CD4-positive, CD25-positive, alpha-beta regulatory T cell (primary cell): ENCODE data around the gene COL4A1. TPM values are rescaled to one million over a fixed set of nuclear protein-coding genes. Genes with fewer than 3 reads are reported as not detected.
"Not testable (repeated sequence)": the region's sequence is repeated elsewhere in the genome, so short reads cannot be mapped to it uniquely, and the experiment has no call there.

ENCODE experiments used
- ATAC-seq, 2 donors: fragments of 150-1000 bp; cut with Tn5 transposase; one replicate each; pipeline ENCODE4 v1.10.0; 2021; ENCODE audit warnings: low read depth in 2 of 2, moderate number of reproducible peaks in 2 of 2, moderate library complexity in 1 of 2
- DNase-seq, 3 donors: peaks; one replicate each; pipeline versions ENCODE4 v3.0.0 to v3.0.0-alpha.2; 2012 to 2022; ENCODE audit warnings: mixed read lengths in 1 of 3
- H3K27ac ChIP-seq: one replicate; pipeline ENCODE4 v1.7.0; 2013; ENCODE audit warnings: mild to moderate bottlenecking, low read length; ENCODE audit not compliant: insufficient read depth, poor library complexity, severe bottlenecking
- H3K27me3 ChIP-seq: one replicate; pipeline ENCODE4 v1.7.0; 2013; ENCODE audit warnings: low read length; ENCODE audit not compliant: control insufficient read depth, insufficient read depth
- H3K36me3 ChIP-seq: one replicate; pipeline ENCODE4 v1.7.0; 2013; ENCODE audit warnings: mild to moderate bottlenecking, low read length, moderate library complexity; ENCODE audit not compliant: control insufficient read depth, insufficient read depth
- H3K4me1 ChIP-seq: 2 replicates; pipeline ENCODE4 v1.7.0; 2013; ENCODE audit warnings: mild to moderate bottlenecking, low read length; ENCODE audit not compliant: insufficient read depth, control insufficient read depth, poor library complexity, severe bottlenecking
- H3K4me3 ChIP-seq: one replicate; pipeline ENCODE4 v1.7.0; 2013; ENCODE audit warnings: low read depth, mild to moderate bottlenecking, low read length, moderate library complexity
- H3K9me3 ChIP-seq, 2 experiments: 1 replicate in 1 of 2; 2 replicates in 1 of 2; pipeline ENCODE4 v1.7.0; 2013; ENCODE audit warnings: low read length in 2 of 2, mild to moderate bottlenecking in 1 of 2, moderate library complexity in 1 of 2; ENCODE audit not compliant: control insufficient read depth in 2 of 2
- H3K27ac Mint-ChIP-seq, 3 donors: one replicate each; pipeline ENCODE4 v1.8.0; 2020 to 2022; ENCODE audit warnings: mild to moderate bottlenecking in 3 of 3, mixed read lengths in 3 of 3, moderate library complexity in 2 of 3
- H3K27me3 Mint-ChIP-seq: one replicate; pipeline ENCODE4 v1.8.0; 2022; ENCODE audit warnings: mild to moderate bottlenecking, mixed read lengths
- H3K36me3 Mint-ChIP-seq: one replicate; pipeline ENCODE4 v1.8.0; 2020; ENCODE audit warnings: mixed read lengths
- H3K4me1 Mint-ChIP-seq, 4 donors: one replicate each; pipeline ENCODE4 v1.8.0; 2020 to 2022; ENCODE audit warnings: mixed read lengths in 4 of 4, mild to moderate bottlenecking in 1 of 4
- H3K4me3 Mint-ChIP-seq, 4 donors: one replicate each; pipeline ENCODE4 v1.8.0; 2020 to 2022; ENCODE audit warnings: mild to moderate bottlenecking in 4 of 4, mixed read lengths in 4 of 4, moderate library complexity in 3 of 4
- H3K9me3 Mint-ChIP-seq, 7 donors: one replicate each; pipeline ENCODE4 v1.8.0; 2020 to 2022; ENCODE audit warnings: mixed read lengths in 7 of 7, mild to moderate bottlenecking in 3 of 7, moderate library complexity in 2 of 7
- polyA plus RNA-seq, 4 donors: library from polyadenylated mRNA; unstranded; fragments of 300-500 nt; fragmentation: Illumina TruSeq; gene quantifications; one replicate each; pipeline ENCODE4 v1.2.3, GENCODE V29; 2021
- total RNA-seq: library from RNA; stranded (reverse); gene quantifications from one replicate; pipeline ENCODE4 v1.2.3, GENCODE V29; 2022

The COL4A1 gene
- total and polyA plus RNA-seq, 5 donors from 2014 or later, result not detected

DNA sequence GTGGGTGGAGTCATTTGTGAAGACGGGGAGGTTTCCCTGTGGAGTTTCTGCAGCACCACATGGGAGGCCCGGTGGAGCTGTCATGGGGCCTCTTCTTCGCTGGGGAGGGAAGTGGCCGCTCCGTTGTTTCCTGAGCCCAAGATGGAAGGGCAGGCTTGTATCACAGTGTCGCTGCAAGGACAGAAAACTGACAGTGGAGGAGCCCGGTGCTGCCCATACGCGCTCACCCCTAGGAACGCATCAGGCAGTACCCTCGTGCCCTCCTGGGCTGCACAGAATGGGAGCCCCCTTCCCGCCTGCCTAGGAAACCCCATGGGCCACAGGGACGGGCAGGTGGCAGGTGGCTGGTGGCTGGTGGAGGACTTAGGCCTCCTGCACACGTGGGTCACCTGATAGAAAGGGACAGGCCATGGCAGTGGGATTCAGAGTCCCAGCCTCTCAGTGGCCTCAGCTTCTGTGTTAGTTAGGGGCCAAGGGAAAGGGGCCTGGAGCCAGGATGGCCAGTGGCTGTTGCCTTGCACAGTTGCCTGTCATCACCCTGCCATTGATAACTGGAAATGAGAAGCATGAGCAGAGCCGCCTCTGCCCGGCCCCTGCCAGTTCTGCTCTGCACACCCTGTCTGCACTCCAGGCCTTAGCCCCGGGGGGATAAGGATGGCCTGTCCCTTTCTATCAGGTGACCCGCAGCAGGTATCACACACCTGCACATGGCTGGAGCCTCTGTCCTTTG, 7.7 kb upstream of the COL4A1 start:
- peak overlapping the region in 1 of 3 donors; percentile 12 for H3K27ac Mint-ChIP-seq
- DNase-seq (no peak), ATAC-seq (no peak)
- Histone ChIP-seq H3K4me3 (no peak overlapping the region), H3K36me3 (no peaks in the 10 kb centered on the region), H3K4me1 (no peaks in the 10 kb centered on the region), H3K27me3 (no peaks in the 10 kb centered on the region), H3K27ac (no peak overlapping the region), H3K9me3 (no peaks in the 10 kb centered on the region)
- no peaks in the 10 kb centered on the region for H3K4me1 Mint-ChIP-seq
- peaks cover 0 to 3% (median 0%) of the 10 kb centered on the region in 7 donors for H3K9me3 Mint-ChIP-seq
- H3K27me3 Mint-ChIP-seq, result peaks cover 41% of the 10 kb centered on the region
- H3K36me3 Mint-ChIP-seq, result no peaks in the 10 kb centered on the region
- no peak overlapping the region for H3K4me3 Mint-ChIP-seq

DNA sequence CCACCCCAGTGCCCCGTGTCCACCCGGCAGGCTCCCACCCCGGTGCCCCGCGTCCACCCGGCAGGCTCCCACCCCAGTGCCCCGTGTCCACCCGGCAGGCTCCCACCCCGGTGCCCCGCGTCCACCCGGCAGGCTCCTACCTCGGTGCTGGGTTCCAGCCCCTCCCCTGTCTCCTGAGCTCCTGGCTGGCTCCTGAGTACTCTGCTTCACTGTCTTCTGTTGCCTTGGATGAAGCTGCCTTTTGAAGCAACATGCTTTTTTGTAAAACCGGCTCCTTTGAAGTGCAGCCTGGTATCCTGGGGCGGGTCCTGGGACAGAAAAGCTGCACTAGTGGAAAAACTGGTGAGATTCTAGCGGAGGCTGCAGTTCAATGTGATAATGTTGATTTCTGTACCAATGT, 6.8 kb upstream of the COL4A1 start:
- not testable (repeated sequence) for ATAC-seq, H3K4me3 ChIP-seq, H3K27me3 ChIP-seq, H3K4me1 Mint-ChIP-seq, H3K36me3 ChIP-seq, H3K4me1 ChIP-seq, H3K36me3 Mint-ChIP-seq, DNase-seq, H3K27ac Mint-ChIP-seq, H3K9me3 ChIP-seq, H3K4me3 Mint-ChIP-seq, H3K27ac ChIP-seq, H3K9me3 Mint-ChIP-seq
- peaks cover 45% of the 10 kb centered on the region for H3K27me3 Mint-ChIP-seq

DNA sequence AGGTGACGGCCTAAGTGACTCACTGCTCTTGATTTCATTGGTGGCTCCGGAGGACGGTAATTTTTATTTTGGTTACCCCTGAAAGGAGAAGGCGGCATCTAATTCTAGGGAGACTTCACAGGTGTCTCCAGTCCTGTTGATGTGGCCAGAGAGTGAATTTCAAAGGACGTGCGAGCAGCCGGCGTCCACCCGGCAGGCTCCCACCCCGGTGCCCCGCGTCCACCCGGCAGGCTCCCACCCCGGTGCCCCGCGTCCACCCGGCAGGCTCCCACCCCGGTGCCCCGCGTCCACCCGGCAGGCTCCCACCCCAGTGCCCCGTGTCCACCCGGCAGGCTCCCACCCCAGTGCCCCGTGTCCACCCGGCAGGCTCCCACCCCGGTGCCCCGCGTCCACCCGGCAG, 6.3 kb upstream of the COL4A1 start:
- not testable (repeated sequence) for H3K4me3 Mint-ChIP-seq, ATAC-seq, H3K27me3 ChIP-seq, H3K4me1 Mint-ChIP-seq, H3K27ac ChIP-seq, H3K9me3 Mint-ChIP-seq, H3K27ac Mint-ChIP-seq, H3K36me3 Mint-ChIP-seq, H3K36me3 ChIP-seq, H3K4me1 ChIP-seq, H3K9me3 ChIP-seq, DNase-seq, H3K4me3 ChIP-seq
- H3K27me3 Mint-ChIP-seq, result peaks cover 48% of the 10 kb centered on the region

DNA sequence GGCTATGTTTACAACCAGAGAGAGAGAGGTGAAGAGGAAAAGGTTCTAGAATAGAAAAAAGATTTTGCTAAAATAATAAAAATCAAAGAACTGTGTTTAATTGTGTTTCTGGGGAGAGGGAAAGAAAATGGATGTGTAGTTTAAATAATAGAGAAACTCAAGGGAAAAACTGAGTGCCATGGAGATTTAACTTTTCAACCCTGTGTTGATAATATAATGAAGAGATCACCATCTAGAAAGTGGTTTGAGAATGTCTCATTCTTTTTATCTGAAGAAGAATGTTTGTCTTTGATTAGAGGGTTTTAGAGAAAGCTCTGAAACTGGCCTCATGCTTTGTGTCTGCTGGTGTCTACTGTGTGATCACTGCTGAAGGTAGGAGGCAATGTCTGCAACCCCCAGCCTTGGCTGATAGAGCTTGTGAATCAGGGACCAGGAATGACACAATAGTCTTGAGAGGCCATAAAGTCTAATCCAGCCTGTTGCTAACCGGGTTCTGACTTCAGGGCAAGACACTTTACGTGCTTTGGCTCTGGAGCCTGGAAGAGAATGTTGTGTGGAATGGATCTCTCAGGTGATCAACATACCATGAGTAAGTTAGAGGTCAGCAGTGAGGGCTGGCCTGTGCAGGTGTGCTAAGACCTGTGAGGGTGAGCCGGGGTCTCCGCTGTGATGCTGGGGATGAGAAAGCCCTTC, 5.5 kb upstream of the COL4A1 start:
- no peak overlapping the region for H3K27ac Mint-ChIP-seq
- Histone ChIP-seq H3K36me3 (no peaks in the 10 kb centered on the region), H3K9me3 (no peaks in the 10 kb centered on the region), H3K4me3 (no peak overlapping the region), H3K4me1 (no peaks in the 10 kb centered on the region), H3K27ac (no peak overlapping the region), H3K27me3 (no peaks in the 10 kb centered on the region)
- H3K27me3 Mint-ChIP-seq, result peaks cover 54% of the 10 kb centered on the region
- H3K36me3 Mint-ChIP-seq, result no peaks in the 10 kb centered on the region
- no peak for ATAC-seq
- H3K4me3 Mint-ChIP-seq, result no peak overlapping the region
- H3K4me1 Mint-ChIP-seq, result peaks cover 0 to 5% (median 0%) of the 10 kb centered on the region in 4 donors
- no peak for DNase-seq
- H3K9me3 Mint-ChIP-seq, result peaks cover 0 to 3% (median 0%) of the 10 kb centered on the region in 7 donors

DNA sequence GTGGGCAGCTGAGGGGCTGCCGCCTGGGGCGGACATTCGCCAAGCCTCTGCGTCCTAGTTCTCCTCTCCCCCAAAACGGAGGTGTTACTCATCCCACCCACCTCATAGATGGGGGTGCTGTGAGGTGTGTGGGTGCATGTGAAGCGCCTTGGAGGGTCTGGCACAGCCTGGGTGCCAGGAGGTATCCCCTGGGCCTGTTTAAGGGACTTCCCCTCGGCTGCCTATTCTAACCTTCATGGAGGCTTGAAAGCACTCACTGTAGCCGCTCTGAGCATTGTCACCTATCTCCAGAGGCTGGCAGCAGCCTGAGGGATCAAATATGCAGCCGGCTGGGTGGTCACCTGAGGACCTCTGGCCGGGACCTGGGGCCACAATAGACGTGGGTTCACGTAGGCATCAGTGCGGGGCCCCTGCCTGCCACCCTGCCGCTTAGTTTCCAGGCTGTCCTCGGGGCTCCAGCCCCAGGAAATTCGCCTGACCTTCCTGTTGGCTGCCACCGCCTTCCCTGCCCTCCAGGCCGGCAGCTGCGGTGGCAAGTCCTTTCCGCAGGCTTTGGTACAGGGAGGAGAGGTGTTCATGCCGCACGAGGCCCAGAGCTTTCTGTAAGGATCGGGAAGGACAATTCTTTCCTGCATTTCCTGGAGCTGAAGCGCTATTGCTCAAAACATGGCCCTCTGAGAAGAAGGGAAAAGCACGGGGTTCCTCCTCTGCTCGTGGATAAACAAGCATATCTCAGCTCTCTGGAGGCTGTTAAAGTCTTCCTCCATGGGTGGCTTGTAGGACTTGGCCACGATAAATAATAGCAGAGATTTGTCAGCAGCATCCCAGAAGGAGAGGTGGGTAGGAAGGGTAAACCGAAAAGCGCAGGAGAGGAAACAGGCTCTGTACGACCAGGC, 4.7 kb upstream of the COL4A1 start:
- DNase-seq (no peak), ATAC-seq (no peak)
- Mint-ChIP-seq H3K27me3 (peaks cover 54% of the 10 kb centered on the region), H3K4me3 (no peak overlapping the region), H3K9me3 (peaks cover 0 to 3% (median 0%) of the 10 kb centered on the region in 7 donors), H3K27ac (no peak overlapping the region), H3K4me1 (peaks cover 0 to 5% (median 0%) of the 10 kb centered on the region in 4 donors), H3K36me3 (no peaks in the 10 kb centered on the region)
- H3K4me3 ChIP-seq, result no peak overlapping the region
- H3K27ac ChIP-seq, result no peak overlapping the region
- no peaks in the 10 kb centered on the region for H3K9me3 ChIP-seq
- H3K27me3 ChIP-seq, result no peaks in the 10 kb centered on the region
- H3K4me1 ChIP-seq, result no peaks in the 10 kb centered on the region
- H3K36me3 ChIP-seq, result no peaks in the 10 kb centered on the region

DNA sequence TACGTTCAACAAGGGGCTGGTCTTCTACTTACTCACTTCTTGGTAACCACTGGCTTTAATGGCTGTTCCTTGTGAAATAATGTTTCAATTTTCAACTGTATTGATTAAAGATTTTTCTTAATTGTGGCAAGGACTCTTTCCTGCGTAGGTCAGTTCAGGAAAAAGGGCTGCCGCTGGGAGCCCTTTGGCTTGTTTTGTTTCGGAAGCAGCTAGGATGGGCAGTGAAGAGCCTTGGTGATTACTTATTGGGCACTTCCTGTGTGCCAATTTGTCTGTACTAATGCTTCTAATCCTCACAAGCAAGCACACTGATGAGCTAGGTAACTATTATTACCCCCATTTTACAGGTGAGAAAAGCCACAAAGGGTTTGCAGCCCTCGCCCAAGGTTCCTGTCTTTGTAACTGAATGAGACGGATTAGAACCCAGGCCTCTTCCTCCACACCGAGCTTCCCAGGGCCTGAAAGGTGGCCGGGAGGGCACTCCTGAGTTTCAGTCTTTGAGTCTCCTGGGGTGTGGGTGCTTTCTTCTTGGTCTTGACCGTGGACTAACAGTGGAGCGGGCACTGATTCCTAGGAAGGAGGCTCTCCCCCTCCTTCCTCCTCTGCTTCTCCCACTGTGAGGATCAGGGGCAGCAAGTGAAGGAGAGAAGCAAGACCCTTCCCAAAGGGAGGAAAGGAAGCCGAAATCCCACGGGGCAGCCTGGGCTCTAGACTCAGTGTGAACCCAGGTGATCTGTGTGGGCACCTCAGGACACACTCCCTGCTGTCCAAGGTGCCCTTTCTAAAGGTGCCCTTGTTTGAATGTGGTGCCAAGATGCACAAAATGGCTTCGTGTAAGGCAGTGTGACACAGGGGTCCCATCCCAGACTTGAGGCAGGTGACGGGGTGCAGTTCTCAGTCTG, 3.8 kb upstream of the COL4A1 start:
- Mint-ChIP-seq H3K4me1 (peaks cover 0 to 5% (median under 1%) of the 10 kb centered on the region in 4 donors), H3K27me3 (peaks cover 57% of the 10 kb centered on the region), H3K36me3 (no peaks in the 10 kb centered on the region), H3K27ac (no peak overlapping the region), H3K9me3 (peaks cover 0 to 3% (median 0%) of the 10 kb centered on the region in 7 donors), H3K4me3 (no peak overlapping the region)
- ATAC-seq (no peak), DNase-seq (no peak)
- Histone ChIP-seq H3K4me3 (no peak overlapping the region), H3K4me1 (no peaks in the 10 kb centered on the region), H3K9me3 (no peaks in the 10 kb centered on the region), H3K27me3 (peaks cover 2% of the 10 kb centered on the region), H3K27ac (no peak overlapping the region), H3K36me3 (no peaks in the 10 kb centered on the region)
